KBM-7 (cell line): ENCODE data around the gene C4orf50.

Experiments used
- DNase-seq: peaks from one replicate; pipeline ENCODE4 v3.0.0-alpha.2; 2015
- in situ Hi-C: fragments of 300-500 bp; cut with MboI; formaldehyde crosslinking; loops from 2 replicates; pipeline ENCODE4 v1.14.3; 2020; ENCODE audit warnings: low sequenced_read_pairs, low pct_unique_long_range_greater_than_20kb, mixed read lengths

Gene C4orf50

GRCh38 chr4:5913454-5913853, 104.8 kb downstream of the C4orf50 start:
- no peak for DNase-seq
- in situ Hi-C loops = no loop called here

- in situ Hi-C loops = no loop called here
- DNase-seq = peak; percentile 16
These were observed 105.6 kb downstream of the C4orf50 start for GRCh38 chr4:5912614-5913019.

DNA sequence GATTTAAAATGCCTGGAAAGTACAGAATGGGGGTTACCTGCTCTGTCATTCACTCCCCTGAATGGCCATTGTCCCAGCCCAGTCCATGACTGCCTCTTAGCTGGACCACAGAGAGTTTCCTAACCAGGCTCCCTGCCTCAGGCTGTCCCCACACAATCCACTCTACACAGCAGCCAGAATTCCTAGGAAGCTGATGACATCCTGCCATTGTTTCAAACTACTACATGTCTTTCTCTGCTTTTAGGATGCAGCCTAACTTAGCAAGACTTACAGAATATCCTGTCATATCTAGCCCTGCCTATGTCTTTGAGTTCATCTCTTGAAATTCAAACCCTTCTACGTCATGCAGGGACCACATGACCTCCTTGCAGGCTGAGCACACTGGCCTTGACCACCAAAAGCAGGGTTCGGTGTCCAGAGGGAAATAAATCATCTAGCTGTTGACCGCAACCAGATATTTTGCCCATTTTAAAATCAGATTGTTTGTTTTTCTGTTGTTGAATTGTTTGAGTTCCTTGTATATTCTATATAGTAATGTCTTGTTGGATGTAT, 109.3 kb downstream of the C4orf50 start:
- in situ Hi-C loops = no loop called here
- no peak for DNase-seq

- no peak for DNase-seq
- in situ Hi-C loops = no loop called here
These were observed 112.0 kb downstream of the C4orf50 start for GRCh38 chr4:5906191-5906590.

- no peak for DNase-seq
- in situ Hi-C loops = no loop called here
These were observed 112.5 kb downstream of the C4orf50 start for GRCh38 chr4:5905714-5906113.

DNA sequence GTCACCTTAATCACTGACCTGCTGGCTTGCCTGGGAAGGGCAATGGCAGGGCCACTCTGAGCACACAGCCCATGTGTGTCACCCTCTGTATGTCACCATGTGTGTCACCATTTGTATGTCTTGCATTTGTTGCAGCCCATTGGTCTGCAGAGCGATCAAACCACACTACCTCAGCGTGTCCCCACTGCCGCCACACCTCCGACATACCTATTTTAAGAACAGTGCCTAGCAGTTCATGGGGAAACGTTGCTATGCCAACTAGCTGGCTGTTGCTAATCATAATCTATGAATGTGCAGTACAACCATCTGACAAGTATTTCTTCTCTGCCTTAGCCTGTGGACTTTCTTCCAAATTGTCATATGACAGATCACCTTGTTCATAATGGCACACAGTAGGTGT, 117.4 kb downstream of the C4orf50 start:
- in situ Hi-C loops = no loop called here
- DNase-seq = no peak

GRCh38 chr4:5899881-5900280, 118.3 kb downstream of the C4orf50 start:
- in situ Hi-C loops = no loop called here
- DNase-seq = no peak

DNA sequence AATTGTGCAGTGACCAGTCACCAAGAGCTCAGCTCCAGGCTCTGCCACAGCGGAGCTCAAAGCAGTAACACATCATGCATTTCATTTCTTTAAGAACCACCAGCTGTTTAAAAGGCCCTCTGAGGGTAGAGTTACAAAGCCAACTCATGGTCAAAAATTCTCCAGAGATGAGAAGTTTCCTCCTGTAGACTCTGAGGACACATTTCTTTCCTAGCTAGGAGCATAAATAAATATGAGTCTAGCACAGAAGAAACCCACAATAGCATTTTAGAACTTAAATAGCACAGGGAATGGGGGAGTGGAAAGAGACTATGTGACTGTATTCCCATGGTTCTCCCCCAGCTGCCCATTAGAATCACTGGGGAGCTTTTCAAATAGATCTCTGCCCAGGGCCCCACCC, 118.8 kb downstream of the C4orf50 start:
- no peak for DNase-seq
- in situ Hi-C loops = no loop called here

DNA sequence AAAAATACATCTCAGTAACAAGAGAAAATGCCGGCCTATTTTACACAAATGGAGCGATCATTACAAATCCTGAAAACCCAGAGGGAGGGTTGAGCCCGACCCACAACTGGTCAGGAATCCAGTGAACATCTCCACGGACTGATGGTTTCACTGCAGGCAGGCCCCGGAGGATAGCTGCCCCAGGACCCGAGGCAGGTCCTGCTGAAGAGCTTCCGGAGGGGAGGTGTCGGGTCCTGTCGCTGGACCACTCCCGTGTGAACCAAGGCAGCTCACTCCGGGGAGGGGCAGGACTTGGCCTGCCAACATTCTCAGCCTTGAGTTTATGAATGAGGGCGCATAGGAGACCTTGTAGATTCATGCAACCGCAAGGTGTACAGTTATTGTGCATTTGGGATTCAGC, 120.6 kb downstream of the C4orf50 start:
- DNase-seq = no peak
- in situ Hi-C loops = no loop called here

DNA sequence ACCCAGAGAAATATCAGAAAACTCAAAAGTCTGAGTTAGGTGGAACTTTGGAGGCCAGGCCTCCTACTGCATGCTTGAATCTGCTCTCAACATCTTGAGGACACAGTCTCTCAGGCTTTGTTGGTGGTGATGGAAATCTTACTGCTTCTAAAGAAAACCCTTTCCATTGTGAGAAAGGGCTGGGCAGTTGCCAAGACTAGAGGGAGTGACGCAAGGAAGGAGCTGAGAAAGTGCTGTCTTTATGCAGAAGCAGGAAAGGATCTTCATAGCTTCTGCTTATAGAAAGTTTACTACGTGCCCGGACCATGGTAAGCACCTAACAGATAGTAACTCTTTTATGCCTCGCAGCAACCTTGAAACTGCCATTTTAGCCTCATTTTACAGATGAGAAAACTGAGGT, 122.9 kb downstream of the C4orf50 start:
- in situ Hi-C loops = no loop called here
- no peak for DNase-seq

GRCh38 chr4:5894266-5894665, 124.0 kb downstream of the C4orf50 start:
- DNase-seq = no peak
- in situ Hi-C loops = no loop called here

DNA sequence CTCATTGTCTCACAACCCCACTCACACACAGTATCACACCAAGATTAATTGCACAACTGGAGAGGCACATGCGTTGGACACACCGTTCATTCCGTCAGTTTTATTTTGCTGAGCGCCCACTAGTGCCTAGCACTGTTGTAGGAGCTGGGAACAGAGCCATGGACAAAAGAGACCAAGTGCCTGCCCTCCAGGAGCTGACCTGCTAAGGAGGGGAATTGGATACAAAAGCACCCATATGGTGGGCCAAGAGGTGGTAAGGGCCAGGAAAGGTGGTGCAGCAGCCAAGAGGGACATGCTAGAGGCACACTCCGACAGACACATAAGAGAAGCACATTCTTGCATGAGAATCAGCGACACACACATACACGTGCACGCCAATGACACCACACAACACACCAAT, 124.6 kb downstream of the C4orf50 start:
- DNase-seq = no peak
- in situ Hi-C loops = no loop called here

DNA sequence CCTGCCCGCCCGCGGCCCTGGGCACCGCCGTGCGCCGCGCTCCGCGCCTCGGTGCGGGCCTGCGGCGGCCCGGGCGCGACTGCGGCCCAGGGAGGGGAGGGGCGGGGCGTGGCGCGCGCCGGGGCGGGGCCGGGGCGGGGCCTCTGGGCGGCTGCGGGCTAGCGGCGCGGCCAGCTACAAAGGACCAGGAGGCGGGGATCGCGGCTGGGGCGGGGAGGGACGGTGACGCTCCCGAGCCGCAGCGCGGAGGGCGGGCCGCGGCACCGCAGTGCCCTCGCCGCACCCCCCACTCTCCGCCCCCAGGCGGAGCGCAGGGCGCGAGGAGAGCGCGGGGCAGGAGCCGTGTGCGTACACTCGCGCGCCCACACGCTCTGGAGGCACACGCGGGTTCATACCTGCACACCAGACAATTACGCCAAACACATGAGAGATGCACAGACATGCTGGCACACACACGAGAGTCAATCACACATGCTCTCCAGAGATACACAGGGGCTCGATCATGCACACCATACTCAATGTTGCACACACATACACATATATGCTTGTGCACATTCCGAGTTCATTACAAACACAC, 125.1 kb downstream of the C4orf50 start, which contains the start of gene CRMP1:
Gene CRMP1, minus strand, starts transcription at position 83 of the 577 bp plus-strand sequence. CDS start 117 bp downstream, outside the sequence.
- in situ Hi-C loops = no loop called here
- no peak for DNase-seq

DNA sequence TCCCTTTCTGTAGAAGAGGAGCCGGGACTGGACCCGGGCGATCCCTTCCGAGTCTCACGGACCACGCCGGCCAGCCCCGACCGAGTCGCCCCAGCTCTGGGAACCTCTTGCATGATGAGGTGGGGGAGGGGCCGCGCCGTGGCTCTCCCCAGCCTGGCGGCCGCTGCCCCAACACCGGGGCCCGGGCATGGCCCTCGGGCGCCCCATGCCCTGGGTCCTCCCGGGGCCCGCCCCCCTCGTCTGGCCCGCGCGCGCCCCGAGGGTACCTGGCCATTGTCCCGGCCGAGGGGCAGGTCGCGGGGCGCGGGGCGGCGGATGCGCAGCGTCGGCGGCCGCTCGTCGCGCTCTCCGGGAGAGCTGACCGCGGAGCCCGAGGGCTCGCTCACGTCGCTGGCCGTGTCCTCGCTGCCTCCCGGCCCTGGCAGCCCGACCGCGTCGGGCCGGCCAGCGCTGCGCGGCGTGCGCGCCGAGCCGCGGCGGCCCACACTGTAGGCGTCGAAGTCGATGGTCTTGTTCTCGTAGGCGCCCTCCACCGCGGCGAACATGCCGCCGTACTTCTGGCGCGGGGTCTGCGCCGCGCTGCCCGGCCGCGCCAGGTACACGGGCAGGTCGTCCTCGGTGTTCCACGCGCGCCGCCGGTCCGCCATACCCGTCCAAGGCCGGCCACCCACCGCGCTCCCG, 125.8 kb downstream of the C4orf50 start:
- DNase-seq = no peak
- in situ Hi-C loops = no loop called here

DNA sequence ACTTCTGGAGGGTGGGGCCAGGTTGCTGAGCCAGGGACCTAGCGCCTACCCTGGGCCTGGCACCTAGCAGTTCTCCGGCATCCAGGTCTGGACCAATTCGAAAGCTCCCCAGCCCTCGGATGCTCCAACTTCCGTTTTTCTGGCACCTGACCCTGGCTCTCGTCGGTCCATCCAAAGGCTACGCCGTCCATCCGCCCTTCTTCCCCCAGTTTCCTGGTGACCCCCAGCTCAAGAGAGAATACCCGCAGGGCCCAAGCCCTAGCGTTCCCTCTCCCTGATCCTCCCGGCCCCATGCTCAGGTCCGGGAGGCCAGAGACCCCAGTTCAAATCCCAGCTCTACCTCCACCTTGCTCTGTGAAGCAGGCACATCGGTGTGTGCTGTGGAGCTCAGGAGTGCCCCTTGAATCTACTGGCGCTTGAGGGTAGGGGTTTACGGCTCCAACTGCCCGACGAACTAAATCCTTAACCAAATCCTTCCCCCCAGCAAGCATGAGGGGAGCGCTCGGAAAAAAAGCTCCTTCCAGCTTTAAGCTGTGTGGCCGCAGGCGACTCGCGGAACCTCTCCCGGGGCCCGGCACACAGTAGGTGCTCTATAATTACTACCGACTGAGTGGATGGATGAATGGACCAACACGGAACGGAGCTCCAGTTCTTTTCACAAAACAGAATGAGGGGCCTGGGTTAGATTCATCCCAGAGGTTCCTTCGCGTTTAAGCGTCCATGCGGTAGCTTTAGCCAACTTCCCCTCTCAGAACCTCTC, 126.5 kb downstream of the C4orf50 start:
- no peak for DNase-seq
- in situ Hi-C loops = no loop called here

- DNase-seq = peak; percentile 30
- in situ Hi-C loops = no loop called here
These were observed 128.0 kb downstream of the C4orf50 start for GRCh38 chr4:5890063-5890727.

DNA sequence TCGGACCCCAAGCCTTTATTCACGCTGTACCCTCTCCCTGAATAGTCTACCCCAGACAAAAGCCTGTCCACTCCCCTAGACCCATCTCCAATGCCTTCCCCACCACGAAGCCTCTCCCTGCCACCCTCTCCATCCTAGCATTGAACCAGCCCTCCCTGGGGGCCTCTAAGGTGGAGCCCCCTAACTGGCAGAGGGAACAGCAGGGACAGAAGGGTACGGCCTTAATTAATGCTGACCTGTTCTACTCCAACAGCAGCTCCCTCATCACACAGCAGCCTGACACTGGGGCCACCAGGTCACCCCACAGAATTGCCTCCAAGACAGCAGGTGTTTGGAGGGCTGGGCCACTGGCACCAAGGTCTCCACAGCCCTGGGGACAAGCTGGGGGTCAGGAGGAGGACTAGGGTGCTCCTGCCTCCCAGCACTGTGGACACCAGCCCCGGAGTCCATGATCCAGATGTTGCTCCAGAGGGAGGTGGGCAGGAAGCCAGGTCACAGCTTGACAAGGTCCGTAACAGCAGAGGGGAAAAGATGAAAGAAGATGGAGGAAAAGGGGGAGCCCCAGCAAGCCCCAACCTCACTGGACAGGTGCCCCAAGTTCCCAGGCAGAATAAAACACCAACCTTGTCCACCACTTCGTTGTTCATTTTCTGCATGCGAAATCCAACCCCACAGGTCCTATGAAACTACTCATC, 129.1 kb downstream of the C4orf50 start:
- in situ Hi-C loops = no loop called here
- DNase-seq = no peak

GRCh38 chr4:5888222-5889001, 129.8 kb downstream of the C4orf50 start:
- in situ Hi-C loops = no loop called here
- DNase-seq = no peak
